Measurements from ENCODE around the gene AFF2.

The AFF2 gene

DNA sequence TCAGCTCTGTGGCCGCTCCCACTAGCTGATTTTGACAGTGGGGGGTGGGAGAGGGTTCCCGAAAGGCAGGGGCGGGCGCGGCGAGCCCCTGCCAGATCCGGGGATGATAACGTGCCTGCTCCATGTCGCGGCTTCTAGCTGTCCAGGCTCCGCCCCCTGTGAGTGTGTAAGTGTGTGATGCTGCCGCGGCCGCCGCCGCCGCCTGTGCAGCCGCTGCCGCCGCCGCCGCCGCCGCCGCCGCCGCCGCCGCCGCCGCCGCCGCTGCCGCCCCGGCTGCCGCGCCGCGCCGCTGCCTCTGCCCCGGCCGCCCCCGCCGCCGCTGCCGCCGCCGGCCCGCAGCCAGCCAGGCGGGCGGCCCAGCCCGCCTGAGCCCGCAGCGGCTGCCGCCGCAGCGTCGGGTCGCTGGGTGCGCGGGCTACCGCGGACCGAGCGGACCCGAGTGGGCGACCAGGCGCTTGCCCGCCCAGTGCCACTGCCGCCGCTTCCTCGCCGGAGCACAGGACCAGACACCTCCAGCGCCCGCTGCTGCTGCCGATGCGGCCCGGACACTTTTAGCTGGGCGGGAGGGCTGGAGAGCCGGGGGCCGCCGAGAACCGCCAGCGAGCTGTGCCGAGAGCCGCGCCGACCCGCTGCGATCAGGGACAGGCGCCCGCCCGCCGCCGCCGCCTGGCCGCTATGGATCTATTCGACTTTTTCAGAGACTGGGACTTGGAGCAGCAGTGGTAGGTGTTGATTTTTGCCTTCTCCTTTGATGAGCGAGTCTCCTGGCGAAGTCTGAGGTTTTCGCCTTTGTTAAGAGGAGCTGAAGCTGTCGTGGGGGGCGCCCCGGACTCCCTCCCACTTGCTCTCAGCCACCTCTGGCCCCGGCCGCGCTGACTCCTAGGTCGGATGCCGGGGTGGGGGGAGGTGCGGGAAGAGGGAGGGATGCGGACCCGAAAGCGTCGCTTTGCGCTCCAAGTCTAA lies at the start of gene AFF2:
Gene AFF2, plus strand, starts transcription at position 195 of the 963 bp plus-strand sequence. Its CDS starts 481 bp downstream, at position 676.
- no peak for DNase-seq (ENCODE audit: insufficient read length, low spot score)
- no peak for FAIRE-seq

DNA sequence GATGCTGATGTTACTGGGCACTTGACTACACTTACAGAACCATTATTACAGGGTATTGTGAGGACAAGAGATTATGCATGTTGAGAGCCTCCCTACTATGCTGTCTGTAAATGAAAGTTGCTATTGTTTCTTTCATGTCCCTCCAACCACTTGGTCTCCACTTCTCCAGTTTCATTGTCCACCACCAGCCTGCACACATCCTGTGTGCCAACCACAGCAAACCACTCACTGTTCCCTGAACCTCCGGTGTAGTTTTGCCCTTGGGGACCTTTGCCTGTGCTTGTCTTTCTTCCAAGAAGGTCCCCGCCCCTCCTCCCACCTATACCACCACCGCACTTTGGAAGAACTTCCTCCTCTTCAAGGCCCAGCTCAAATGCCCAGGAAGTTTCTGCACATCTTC lies 43.1 kb upstream of the AFF2 start:
- peak; percentile 86 for FAIRE-seq
- no peak for DNase-seq (ENCODE audit: insufficient read length, low spot score)

DNA sequence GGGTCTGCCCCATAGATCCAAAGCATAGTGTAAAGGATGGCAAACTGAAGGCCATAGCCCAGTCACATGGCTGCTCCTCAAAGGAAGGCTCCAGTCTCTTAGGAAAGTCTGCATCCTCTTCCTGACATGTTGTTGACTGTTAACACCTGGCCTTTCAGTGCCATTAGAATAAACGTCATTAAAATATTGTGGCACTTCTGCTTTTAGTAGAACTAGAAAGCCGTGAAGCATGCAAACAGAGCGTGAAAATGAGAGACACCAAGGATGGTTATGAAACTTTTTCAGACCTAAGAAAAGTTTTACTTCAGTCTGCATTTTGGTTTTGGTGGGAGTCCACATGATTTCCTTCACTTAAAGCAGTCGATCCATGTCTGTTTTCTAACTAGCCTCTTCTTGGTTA lies 41.1 kb upstream of the AFF2 start:
- FAIRE-seq = peak; percentile 93
- DNase-seq (ENCODE audit: insufficient read length, low spot score) = peak; percentile 2

DNA sequence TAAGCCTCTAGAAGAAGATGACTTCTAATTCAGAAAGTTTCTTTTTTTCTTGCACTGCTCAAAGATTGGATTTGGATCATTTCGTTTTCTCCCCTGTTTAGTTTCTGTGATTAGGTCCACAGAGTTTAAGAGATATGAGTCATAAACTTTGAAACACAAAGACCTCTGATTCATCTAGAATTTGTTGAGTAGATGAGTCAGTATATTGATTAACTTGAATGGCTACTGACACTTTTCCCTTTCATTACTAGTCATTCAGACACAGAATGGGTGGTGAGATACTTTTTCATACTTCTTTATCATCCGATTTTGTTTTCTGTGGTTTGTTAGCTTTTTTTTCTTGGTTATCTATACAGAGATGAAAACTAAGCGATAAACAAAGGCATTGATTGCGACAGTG lies 34.1 kb upstream of the AFF2 start:
- DNase-seq (ENCODE audit: insufficient read length, low spot score) = no peak
- no peak for FAIRE-seq

DNA sequence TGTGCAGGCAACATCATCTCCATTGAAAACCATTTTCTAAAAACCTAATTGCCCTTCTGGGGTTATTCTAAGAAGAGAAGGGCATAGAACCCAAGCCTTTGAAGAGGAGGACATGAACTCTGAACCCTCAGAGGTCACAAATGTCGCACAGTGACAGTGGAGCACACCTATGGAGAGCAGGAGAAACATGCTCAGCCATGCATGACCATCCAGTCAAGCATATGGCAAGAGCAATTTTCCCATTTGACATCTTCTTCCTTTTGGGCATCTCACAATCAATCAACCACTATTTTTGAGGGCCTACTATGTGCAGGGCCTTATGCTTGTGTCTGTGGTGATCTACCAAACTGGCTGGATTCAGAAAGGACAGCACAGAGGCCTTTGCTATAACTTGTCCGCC lies 30.1 kb upstream of the AFF2 start:
- FAIRE-seq = no peak
- DNase-seq (ENCODE audit: insufficient read length, low spot score) = no peak

DNA sequence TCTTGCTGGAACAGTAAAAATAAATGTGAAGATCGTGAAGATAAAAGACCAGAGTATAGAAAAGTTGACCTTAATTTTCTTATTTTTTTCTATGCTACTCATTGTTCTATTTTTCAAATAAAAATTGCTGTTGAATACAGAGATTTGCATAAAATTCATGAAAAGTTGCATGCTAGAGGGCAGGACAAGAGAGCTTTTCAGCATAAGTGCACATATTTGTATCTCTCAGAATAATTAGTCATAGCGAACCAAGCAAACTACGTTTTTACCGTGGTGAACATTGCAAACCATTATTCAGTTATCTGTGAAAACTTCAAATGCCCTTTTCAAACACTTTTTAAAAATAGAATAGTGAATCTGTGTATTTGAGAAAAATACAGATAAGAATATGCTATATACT lies 26.4 kb upstream of the AFF2 start:
- FAIRE-seq (no peak), DNase-seq (ENCODE audit: insufficient read length, low spot score) (no peak)

DNA sequence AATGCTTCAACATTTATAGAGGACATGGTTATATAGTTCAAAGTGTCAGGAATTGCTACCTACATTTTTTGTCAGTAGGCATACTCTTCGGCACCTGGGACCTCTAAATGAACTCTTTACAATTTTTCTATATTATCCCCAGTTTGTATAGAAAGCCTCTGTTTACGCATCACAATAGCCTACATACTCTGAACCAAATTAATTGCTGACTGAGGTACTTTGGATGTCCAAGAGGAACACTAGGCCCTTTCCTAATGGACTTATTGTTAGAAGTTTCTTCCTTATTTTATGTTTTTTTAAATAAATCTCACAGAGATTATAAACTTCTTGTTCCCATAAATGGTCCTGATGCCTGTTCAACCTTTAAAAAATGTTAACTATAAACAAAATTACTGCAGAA lies 8.4 kb upstream of the AFF2 start:
- no peak for DNase-seq (ENCODE audit: insufficient read length, low spot score)

DNA sequence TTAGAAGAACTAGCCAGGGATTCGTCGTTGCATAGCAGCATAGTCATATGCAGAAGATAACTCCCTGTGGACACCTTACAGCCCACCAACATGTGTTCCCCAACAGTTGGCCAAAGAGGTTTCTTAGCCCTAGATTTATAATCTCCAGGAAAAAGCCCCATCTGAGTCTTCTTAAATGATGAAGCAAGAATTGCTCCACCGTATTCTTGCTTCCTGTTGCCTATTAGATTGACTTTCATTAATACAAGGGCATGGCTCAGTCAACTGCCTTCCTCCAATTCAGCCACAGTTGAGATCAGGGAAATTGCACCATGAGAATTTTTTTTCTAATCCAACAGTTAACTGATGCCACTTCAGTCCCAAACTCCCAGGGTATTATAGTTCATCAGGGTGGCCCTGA lies 5.2 kb upstream of the AFF2 start:
- no peak for FAIRE-seq

More for the DNA sequence above, 8.4 kb upstream of the AFF2 start:
- no peak for FAIRE-seq

DNA sequence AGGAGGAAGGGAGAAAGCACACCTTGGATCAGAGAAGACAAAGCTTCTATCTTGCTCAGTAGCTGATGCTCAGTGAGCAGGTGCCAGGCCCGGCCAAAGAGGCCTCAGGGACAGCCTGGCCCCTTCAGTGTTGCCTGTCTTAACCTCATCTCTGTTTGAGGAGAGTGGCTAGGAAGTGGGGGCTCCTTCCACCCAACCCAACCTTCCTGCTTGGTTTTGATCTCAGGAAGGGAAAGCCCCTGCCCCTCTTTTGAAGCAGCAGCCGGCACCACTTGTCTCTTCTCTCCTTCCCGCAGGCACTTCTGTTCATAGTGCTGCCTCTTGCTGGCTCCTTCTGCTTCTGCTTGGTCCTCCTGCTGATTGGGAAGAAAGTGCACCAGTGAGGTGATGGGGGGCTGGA lies 2.4 kb upstream of the AFF2 start:
- no peak for DNase-seq (ENCODE audit: insufficient read length, low spot score)
- FAIRE-seq = no peak

More for the DNA sequence above, 5.2 kb upstream of the AFF2 start:
- no peak for DNase-seq (ENCODE audit: insufficient read length, low spot score)

DNA sequence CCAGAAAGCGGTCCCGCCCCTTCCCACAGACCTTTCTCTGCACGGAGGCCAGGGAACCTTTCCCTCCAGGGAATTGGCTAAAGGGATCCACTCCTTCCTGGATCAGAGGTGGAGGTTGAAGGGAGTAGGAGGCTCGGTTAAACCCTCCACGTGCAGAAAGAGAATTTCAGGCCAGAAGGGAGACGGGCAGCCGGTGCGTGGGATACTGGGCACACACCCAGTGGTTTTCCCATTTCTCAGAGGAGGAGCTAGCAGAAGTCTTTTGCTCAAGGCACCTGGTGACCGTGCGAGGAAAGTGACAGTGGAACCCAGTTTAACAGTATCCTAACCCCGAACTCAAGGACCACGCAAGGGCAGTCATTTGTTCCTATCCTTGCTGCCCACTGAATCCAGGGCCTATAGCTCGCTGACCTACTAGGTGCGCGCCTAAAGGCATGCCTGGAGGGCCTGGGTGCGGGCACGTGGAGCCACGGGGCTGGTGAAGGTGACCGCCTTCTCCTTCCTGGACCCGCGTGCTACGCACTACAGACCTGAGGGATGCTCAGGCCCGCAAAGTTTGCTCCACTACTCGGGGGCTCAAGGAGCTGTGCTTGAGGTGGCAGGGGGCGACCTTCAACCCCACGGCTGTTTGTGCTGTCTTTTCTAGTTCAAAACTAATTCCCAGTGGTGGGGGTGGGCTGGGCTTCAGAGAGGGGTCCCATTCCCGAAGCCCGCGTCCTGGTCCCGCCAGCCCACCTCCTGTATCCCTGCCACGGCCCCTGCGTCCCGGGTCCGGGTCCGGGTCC lies 587 bp upstream of the AFF2 start:
- DNase-seq (ENCODE audit: insufficient read length, low spot score) = no peak
- FAIRE-seq = no peak

DNA sequence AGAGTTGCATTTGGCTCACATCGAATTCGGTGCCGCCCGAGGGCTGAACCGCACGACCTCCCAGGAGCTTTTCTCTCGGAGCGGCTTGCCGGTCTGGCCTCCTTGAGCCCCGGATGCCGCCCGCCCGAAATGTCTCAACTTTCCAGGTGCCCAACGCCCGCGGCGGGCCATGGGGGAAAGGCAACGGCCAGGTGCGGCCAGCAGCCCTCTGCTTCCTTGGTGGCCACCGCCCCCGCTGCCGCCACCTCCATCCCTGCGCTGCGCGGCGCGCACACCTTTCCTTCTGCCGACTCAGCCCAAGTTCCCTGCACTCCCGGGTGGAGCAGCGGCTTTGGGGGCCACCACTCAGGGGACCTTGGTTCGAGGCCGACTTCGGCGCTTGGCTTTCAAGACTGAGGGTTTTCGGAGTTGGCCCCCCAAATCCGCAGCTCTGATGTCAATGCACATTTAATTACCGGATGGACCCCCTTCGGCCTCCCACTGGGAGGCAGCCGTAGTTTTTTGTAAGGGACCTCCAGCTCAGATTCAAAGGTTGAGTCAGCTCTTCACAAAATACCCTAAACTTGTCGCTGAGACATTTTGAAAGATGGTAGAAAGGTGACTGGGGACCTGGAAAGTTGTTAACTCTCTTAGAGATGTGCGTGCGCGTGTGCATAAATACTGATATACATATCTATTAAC lies 1.1 kb downstream of the AFF2 start:
- no peak for DNase-seq (ENCODE audit: insufficient read length, low spot score)
- no peak for FAIRE-seq

DNA sequence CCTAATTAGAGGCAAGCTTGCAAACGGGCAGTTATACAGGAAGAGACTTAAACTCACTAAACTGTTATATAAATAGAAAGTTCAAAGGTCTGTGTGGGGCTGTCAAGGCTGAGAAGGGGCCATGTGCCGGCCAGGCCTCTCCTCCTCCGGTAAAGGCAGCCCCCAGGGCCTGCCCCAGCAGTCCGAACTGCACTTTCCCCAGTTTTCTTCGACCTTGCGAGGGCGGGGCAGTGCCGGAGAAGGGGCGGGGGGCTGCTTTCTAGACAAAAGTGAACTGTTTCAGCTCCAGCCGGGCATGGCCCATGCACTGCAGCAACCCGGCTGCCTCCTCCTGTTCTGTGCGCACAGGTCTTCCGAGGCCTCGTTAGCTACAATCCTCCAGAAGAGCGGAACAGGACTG lies 4.1 kb downstream of the AFF2 start:
- DNase-seq (ENCODE audit: insufficient read length, low spot score) = no peak
- FAIRE-seq = no peak

DNA sequence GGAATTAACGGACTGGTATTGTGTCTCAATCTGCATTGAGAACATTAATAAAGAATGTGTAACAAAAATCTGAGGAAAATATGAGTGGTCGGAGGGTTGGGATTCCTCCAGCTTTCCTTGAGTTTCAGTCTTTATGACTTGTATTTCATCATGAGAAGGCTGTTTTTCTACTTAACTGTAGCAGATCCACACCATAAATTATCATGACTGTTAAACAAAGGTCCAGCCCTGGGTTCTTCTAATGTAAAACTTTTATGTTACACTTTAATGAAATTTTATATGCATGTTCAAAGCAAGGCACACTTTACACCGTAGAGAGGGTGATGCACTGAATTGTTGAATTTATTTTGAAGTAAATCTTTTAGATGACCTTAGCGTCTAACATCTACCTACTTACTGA lies 7.0 kb downstream of the AFF2 start:
- FAIRE-seq = no peak
- DNase-seq (ENCODE audit: insufficient read length, low spot score) = no peak

DNA sequence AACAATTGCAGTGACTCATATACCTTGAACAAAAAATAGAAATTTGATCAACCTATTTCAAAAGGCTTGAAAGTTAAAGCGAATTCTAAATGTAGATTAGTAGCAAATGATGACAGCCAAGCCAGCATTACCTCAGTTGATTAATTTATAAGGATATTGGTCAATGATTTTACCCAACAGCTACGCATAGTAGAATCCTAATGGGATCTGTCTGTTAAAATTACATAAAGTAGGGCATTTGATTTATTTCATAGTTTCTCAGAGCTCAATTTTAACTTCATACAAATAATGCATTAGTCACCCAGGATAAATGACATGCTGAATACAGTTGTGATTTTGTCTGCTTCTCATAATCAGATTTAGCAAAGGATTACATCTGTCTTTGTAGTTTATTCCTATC lies 12.0 kb downstream of the AFF2 start:
- no peak for DNase-seq (ENCODE audit: insufficient read length, low spot score)
- no peak for FAIRE-seq

DNA sequence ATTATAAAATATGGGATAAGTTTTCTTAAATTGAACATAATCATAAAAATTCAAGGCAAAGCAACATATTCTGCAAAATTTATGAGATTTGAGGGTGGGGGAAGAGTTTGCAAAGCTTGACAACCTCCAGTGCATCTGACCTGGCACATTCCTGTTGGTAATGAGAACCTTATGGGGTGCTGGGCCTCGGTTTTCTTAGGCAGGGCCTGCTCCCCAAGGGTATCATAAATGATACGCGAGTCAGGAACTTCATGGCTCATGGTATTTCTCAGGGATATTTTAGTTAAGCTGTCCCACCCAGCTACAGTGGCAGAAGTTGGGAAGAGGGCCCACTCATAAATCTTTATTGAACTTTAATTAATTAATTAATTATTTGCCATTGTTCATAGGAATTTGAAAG lies 13.2 kb downstream of the AFF2 start:
- DNase-seq (ENCODE audit: insufficient read length, low spot score) (no peak), FAIRE-seq (peak; percentile 23)

DNA sequence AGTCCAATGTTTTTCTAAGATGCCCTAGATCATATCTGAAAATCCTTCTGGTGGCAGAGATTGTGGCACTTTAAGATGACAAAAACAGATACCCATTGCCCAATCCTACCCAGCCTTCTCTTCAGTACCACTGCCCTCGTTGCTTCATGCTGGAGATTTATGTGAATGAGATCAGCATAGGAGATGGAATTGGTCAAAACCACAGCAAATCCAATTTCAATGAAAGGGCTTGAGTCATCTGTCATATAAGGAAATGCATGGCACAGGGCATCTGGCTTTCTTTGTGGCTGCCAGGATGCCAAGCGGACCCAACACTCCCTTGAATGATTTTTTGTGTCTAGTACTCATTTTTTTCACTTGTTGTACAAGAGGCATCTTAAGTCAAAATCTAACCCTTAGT lies 16.8 kb downstream of the AFF2 start:
- DNase-seq (ENCODE audit: insufficient read length, low spot score) = no peak
- no peak for FAIRE-seq

DNA sequence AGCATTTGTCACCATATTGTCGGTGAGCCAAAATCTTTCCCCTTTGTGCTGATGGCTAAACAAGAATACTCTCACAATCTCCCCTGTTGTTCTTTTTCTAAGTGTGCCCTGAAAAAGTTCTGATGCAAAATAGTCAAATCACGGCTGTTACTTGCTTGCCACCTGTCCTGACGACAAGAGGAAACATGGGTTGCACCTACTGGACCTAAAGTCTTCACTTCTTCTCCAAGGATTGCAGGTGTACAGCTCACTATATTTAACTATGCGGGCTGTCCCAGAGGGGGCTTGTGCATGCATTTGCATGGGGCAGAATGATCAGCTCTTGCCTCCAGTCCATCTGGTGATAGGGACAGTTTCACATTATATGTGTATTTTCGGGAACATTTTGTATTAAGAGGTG lies 21.6 kb downstream of the AFF2 start:
- no peak for FAIRE-seq
- no peak for DNase-seq (ENCODE audit: insufficient read length, low spot score)

DNA sequence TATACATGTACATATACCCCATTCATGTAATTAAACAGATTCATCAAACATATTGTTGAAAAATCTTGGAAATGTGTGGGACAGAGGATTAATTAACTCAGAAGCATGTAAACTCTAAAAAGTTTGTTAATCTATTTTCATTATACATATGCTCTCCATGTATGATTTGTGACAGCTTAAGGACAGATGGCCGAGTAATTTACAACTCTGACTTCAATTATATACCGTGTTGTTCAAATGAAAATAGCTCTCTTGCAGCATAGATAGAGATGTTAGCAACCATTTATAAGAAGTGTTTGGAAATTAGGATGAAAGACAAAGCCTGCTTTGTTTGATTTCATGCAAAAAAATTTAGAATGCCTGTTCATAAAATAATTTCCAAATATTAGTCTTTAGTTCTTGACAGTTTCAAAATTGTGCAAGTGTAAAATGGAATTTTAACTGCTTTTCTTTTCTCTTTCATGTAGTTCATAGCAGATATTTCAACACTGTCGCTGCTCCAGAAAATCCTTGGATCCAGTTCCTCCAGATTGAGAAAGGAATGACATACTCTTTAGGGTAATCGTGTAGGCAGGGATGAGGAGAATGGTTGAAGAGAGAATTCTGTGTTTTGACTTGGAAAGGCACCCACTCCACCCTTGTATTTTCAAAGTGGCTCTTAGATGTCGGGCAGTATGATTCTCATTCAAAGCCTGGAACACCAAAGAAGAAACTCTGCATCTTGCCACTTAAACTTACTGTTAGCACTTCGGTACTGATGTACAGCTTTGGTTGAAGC lies 23.1 kb downstream of the AFF2 start:
- DNase-seq (ENCODE audit: insufficient read length, low spot score) = no peak
- FAIRE-seq = no peak

DNA sequence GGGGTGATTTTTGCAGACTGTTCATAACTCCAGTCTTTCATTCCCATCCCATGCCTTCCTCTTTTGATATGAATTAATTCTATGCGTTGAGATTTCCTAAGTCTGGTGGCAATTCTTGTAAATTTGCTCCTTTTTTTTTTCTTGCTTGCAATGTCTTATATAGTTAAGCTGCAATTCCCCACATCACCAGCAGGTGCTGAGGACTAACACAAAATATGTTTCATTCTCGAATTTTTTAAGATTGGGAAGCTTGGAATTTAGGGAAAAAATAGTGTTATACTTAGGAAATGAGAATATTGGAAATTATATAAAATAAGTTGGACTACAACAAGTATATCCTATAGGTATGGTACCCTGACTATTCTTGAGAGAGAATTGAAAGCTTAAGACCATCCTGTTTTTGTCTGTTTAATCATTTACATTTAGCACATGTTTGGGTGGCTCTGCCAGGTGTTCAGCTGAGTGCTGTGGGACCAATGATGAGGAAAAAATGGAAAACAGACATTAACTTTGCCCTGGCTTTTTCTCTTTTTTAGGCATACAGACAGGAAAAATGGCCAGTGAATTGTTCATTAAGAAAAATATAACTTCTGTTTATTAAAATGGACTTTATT lies 30.2 kb downstream of the AFF2 start:
- no peak for DNase-seq (ENCODE audit: insufficient read length, low spot score)
- peak; percentile 31 for FAIRE-seq

DNA sequence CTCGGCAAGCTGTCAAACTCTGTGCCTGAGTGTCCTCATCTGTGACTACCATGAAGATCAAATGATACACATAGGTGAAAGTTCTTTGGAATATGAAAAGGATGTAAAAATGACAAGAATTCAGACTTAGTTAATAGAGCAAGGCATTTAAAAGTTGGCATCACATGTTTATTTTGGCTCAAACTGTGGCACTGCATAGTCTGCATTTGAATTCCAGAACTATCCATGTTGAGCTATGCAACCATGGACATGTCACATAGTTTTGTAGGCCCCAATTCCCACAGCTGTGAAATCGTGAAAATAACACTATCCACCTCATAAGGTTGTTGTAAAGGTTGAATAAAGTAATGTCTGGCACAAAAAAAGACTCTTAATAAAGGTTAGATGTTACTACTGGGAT lies 33.9 kb downstream of the AFF2 start:
- FAIRE-seq = no peak
- no peak for DNase-seq (ENCODE audit: insufficient read length, low spot score)

Data from GM19239 (cell line).